ENCODE data around the gene PADI2.

DNA sequence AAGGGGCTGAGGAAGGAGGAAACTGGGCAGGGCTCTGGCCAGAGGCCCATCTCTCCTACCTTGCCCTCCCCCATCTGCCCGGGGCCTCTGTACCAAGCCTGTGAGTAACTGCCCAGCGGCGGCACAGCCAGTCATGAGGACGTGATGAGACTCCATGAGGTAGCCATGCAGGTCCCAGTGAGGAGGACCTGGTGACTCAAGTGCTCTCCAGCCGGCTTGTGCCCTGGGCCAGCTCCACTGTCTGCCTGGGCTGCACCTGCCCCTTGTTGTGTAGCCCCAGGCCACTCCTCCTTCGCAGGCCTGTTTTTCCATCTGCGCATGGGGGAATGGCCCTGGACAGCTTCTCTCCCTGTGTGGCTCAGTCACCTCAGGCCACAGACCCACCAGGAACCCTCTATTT is 43.7 kb upstream of the PADI2 start:
- no peak for TF ChIP-seq POLR2A (IDR thresholded peaks at IDR 0.05)
- no peak for TF ChIP-seq CTCF (IDR thresholded peaks at IDR 0.05 in 4 of 5, conservative IDR thresholded peaks at IDR 0.05 in 1 of 5)

All from gastrocnemius medialis (tissue), 4 donors.